CD14-positive monocyte (primary cell): Measurements from ENCODE around the gene AJAP1. TPM values are rescaled to one million over a fixed set of nuclear protein-coding genes. Genes with fewer than 3 reads are reported as not detected.

Experiments
- DNase-seq, 3 donors: peaks; one replicate each; pipeline ENCODE4 v3.0.0-alpha.2; 2011 to 2022
- H2AFZ ChIP-seq: 2 replicates; pipeline ENCODE4 v1.6.0; 2012; ENCODE audit warnings: mild to moderate bottlenecking, low read depth, low read length, inconsistent platforms; ENCODE audit not compliant: insufficient read depth, poor library complexity, severe bottlenecking
- H3K27ac ChIP-seq, 2 donors: 1 replicate in 1 of 2; 2 replicates in 1 of 2; pipeline ENCODE4 v1.5.1; 2012 to 2013; ENCODE audit warnings: low read length in 2 of 2, control low read depth in 1 of 2, inconsistent platforms in 1 of 2, low read depth in 1 of 2, mild to moderate bottlenecking in 1 of 2
- H3K27me3 ChIP-seq, 2 donors: one replicate each; pipeline versions ENCODE4 v1.6.0 to v1.6.1; 2011 to 2013; ENCODE audit warnings: low read length in 2 of 2; ENCODE audit not compliant: control insufficient read depth in 2 of 2, insufficient read depth in 2 of 2
- H3K36me3 ChIP-seq, 2 donors: replicated peaks in 1 of 2; 1 replicate in 1 of 2; 2 replicates in 1 of 2; pipeline versions ENCODE4 v1.5.1 to v1.6.1; 2012 to 2013; ENCODE audit warnings: low read length in 2 of 2, control low read depth in 1 of 2, inconsistent platforms in 1 of 2, mild to moderate bottlenecking in 1 of 2; ENCODE audit not compliant: insufficient read depth in 2 of 2, control insufficient read depth in 1 of 2
- H3K4me1 ChIP-seq, 2 donors: 1 replicate in 1 of 2; 2 replicates in 1 of 2; pipeline versions ENCODE4 v1.5.1 to v1.6.1; 2012 to 2013; ENCODE audit warnings: low read length in 2 of 2, control low read depth in 1 of 2, inconsistent platforms in 1 of 2, mild to moderate bottlenecking in 1 of 2, moderate library complexity in 1 of 2; ENCODE audit not compliant: insufficient read depth in 2 of 2, control insufficient read depth in 1 of 2
- H3K4me2 ChIP-seq: replicated peaks from 2 replicates; pipeline ENCODE3; 2012; ENCODE audit warnings: low read length, moderate library complexity, mild to moderate bottlenecking; ENCODE audit not compliant: poor library complexity, severe bottlenecking; ENCODE audit errors: extremely low read depth
- H3K4me3 ChIP-seq, 3 experiments: fragments of 200-600 bp in 1 of 3; sonication (generic) in 1 of 3; replicated peaks in 1 of 3; 1 replicate in 2 of 3; 2 replicates in 1 of 3; pipeline ENCODE4 v1.5.1; 2011 to 2013; ENCODE audit warnings: low read length in 3 of 3, mild to moderate bottlenecking in 3 of 3, control low read depth in 2 of 3, low read depth in 2 of 3, inconsistent platforms in 1 of 3, moderate library complexity in 1 of 3
- H3K79me2 ChIP-seq: 2 replicates; pipeline ENCODE4 v1.6.0; 2012; ENCODE audit warnings: mild to moderate bottlenecking, control low read depth, inconsistent platforms, low read length, moderate library complexity; ENCODE audit not compliant: insufficient read depth
- H3K9ac ChIP-seq: 2 replicates; pipeline ENCODE4 v1.6.0; 2017; ENCODE audit warnings: low read length, mild to moderate bottlenecking; ENCODE audit not compliant: insufficient read depth, poor library complexity, severe bottlenecking
- H3K9me3 ChIP-seq, 2 donors: replicated peaks in 1 of 2; 1 replicate in 1 of 2; 2 replicates in 1 of 2; pipeline versions ENCODE4 v1.5.1 to v1.6.1; 2012 to 2013; ENCODE audit warnings: low read length in 2 of 2, control low read depth in 1 of 2; ENCODE audit not compliant: control insufficient read depth in 1 of 2, insufficient read depth in 1 of 2
- H4K20me1 ChIP-seq: 2 replicates; pipeline ENCODE4 v1.6.0; 2012; ENCODE audit warnings: mild to moderate bottlenecking, low read length, control low read depth, moderate library complexity; ENCODE audit not compliant: insufficient read depth
- H3K27ac Mint-ChIP-seq, 7 donors: one replicate each; pipeline ENCODE4 v1.8.0; 2020; ENCODE audit warnings: mild to moderate bottlenecking in 7 of 7, mixed read lengths in 7 of 7, moderate library complexity in 6 of 7, inconsistent platforms in 2 of 7
- H3K27me3 Mint-ChIP-seq, 3 donors: one replicate each; pipeline ENCODE4 v1.8.0; 2021 to 2022; ENCODE audit warnings: low read depth in 3 of 3, mild to moderate bottlenecking in 3 of 3, mixed read lengths in 3 of 3, moderate library complexity in 3 of 3, inconsistent platforms in 1 of 3
- H3K36me3 Mint-ChIP-seq, 2 donors: one replicate each; pipeline ENCODE4 v1.8.0; 2020; ENCODE audit warnings: mixed read lengths in 2 of 2, inconsistent platforms in 1 of 2, mild to moderate bottlenecking in 1 of 2
- H3K4me1 Mint-ChIP-seq: one replicate; pipeline ENCODE4 v1.8.0; 2020; ENCODE audit warnings: mild to moderate bottlenecking, mixed read lengths
- H3K4me3 Mint-ChIP-seq, 2 donors: one replicate each; pipeline ENCODE4 v1.8.0; 2020; ENCODE audit warnings: mild to moderate bottlenecking in 2 of 2, mixed read lengths in 2 of 2, moderate library complexity in 1 of 2
- H3K9me3 Mint-ChIP-seq, 7 donors: one replicate each; pipeline ENCODE4 v1.8.0; 2020 to 2022; ENCODE audit warnings: mixed read lengths in 7 of 7, mild to moderate bottlenecking in 6 of 7, moderate library complexity in 6 of 7, inconsistent platforms in 2 of 7
- CTCF ChIP-seq: fragments of 200-600 bp; IDR thresholded peaks from one replicate; pipeline ENCODE4 v1.8.0; 2022; ENCODE audit warnings: antibody characterized with exemption, mild to moderate bottlenecking
- WGBS: methylation state at CpG from one replicate; pipeline ENCODE4 v1.1.5; 2013; ENCODE audit warnings: missing lambda C conversion rate; ENCODE audit not compliant: insufficient coverage; 5-methylcytosine and 5-hydroxymethylcytosine counted together
- intact Hi-C, 2 donors: fragments of 100-400 bp; cut with micrococcal nuclease; formaldehyde crosslinking; loops; one replicate each; pipeline versions ENCODE4 v1.15.0 to v1.15.1; 2023
- polyA plus RNA-seq, 3 donors: library from polyadenylated mRNA; depleted of rRNA in 1 of 3; unstranded in 2 of 3; stranded (reverse) in 1 of 3; fragments of 300-500 nt in 2 of 3; fragments of >200 nt in 1 of 3; fragmentation: Illumina TruSeq in 2 of 3; gene quantifications; 1 replicate in 2 of 3; 2 replicates in 1 of 3; pipeline ENCODE4 v1.2.3, GENCODE V29; 2012 to 2021

The AJAP1 gene
- polyA plus RNA-seq, 3 donors: not detected

DNA sequence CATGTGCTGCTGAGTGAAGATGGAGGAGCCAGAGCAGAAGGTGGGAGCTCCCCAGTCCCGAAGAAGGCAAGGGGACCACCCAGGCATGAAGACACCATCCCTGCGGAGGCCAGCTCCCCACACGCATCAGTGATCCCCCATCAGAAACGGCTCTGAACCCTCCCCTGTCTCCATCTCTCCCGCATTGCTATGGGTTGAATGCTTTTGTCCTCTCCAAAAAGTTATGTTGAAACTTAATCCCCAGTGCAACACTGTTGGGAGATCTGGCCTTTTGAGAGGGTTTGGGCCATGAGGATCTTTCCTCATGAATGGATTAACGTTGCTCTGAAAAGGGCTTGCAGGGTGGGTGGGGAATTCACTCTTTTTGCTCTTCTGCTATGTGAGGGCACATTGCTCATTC is 147.6 kb downstream of the AJAP1 start:
- no peak for DNase-seq
- Histone ChIP-seq H3K9ac (no peak overlapping the region), H3K4me1 (no peaks in the 10 kb centered on the region), H3K79me2 (no peaks in the 10 kb centered on the region), H2AFZ (no peak overlapping the region), H3K9me3 (peaks cover 0 to 3% of the 10 kb centered on the region in 2 donors), H3K27ac (no peak overlapping the region), H3K27me3 (no peaks in the 10 kb centered on the region), H3K4me2 (no peak overlapping the region), H3K36me3 (no peaks in the 10 kb centered on the region), H4K20me1 (no peaks in the 10 kb centered on the region), H3K4me3 (no peak overlapping the region)
- Mint-ChIP-seq H3K27me3 (peaks cover 0 to 11% (median 2%) of the 10 kb centered on the region in 3 donors), H3K9me3 (peaks cover 3 to 14% (median 9%) of the 10 kb centered on the region in 7 donors), H3K4me3 (no peak overlapping the region), H3K27ac (no peak overlapping the region), H3K36me3 (no peaks in the 10 kb centered on the region), H3K4me1 (no peaks in the 10 kb centered on the region)
- TF ChIP-seq CTCF: no peak
- WGBS: no CpG with 5 or more reads among the region's 6 CpGs
- intact Hi-C loops: no loop called here

GRCh38 chr1:4803335-4803734 is 148.9 kb downstream of the AJAP1 start:
- no peak overlapping the region for H2AFZ ChIP-seq
- H3K36me3 Mint-ChIP-seq: no peaks in the 10 kb centered on the region
- H3K27ac ChIP-seq: no peak overlapping the region
- peaks cover 0 to 8% (median 2%) of the 10 kb centered on the region in 3 donors for H3K27me3 Mint-ChIP-seq
- H3K4me3 ChIP-seq: no peak overlapping the region
- H3K9me3 Mint-ChIP-seq: peaks cover 6 to 16% (median 9%) of the 10 kb centered on the region in 7 donors
- H3K79me2 ChIP-seq: no peaks in the 10 kb centered on the region
- H3K4me1 Mint-ChIP-seq: no peaks in the 10 kb centered on the region
- H3K4me3 Mint-ChIP-seq: no peak overlapping the region
- H3K27me3 ChIP-seq: no peaks in the 10 kb centered on the region
- no peaks in the 10 kb centered on the region for H4K20me1 ChIP-seq
- H3K9ac ChIP-seq: no peak overlapping the region
- no peak overlapping the region for H3K4me2 ChIP-seq
- no peaks in the 10 kb centered on the region for H3K4me1 ChIP-seq
- DNase-seq: no peak
- H3K27ac Mint-ChIP-seq: no peak overlapping the region
- H3K9me3 ChIP-seq: peaks cover 0 to 3% of the 10 kb centered on the region in 2 donors
- H3K36me3 ChIP-seq: no peaks in the 10 kb centered on the region
- TF ChIP-seq CTCF: no peak
- intact Hi-C loops: no loop called here
